ENCODE results near the gene ID4.

Gene ID4

DNA sequence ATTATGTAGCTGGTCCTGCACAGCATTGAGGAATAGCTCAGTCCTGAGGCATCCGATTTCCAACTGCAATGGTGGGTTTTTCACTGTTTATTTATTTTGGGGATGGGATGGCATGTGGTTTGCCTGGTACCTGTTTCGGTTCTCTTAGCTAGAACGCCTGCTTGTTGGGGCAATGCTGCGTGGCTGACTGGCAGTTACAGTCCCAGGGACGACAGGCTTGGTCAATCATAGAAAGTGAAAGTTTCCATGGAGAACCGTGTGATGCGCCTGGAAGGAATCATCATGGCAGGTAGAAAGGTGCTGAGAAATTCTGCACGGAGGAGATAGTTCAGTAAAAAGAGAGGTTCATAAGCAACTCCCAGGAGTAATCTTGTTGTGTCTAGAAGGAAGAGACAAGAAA lies 18.4 kb downstream of the ID4 start:
- Histone ChIP-seq H3K79me2 (ENCODE audit: insufficient read depth, low read length) (no peaks in the 10 kb centered on the region), H4K20me1 (ENCODE audit: insufficient read depth, low read length, poor library complexity, severe bottlenecking) (no peaks in the 10 kb centered on the region), H3K27me3 (ENCODE audit: insufficient read depth, low read length, poor library complexity, severe bottlenecking) (no peaks in the 10 kb centered on the region), H2AFZ (ENCODE audit: low read length) (no peak overlapping the region), H3K4me2 (ENCODE audit: low read depth, low read length, poor library complexity, severe bottlenecking) (no peak overlapping the region), H3K4me1 (ENCODE audit: insufficient read depth, low read length, poor library complexity, severe bottlenecking) (no peaks in the 10 kb centered on the region), H3F3A (ENCODE audit: low read depth) (no peaks in the 10 kb centered on the region), H3K36me3 (ENCODE audit: insufficient read depth, low read length) (no peaks in the 10 kb centered on the region), H3K9me2 (replicated peaks; ENCODE audit: low read depth, low read length) (no peaks in the 10 kb centered on the region), H3K9ac (ENCODE audit: low read depth, low read length, poor library complexity, severe bottlenecking) (no peak overlapping the region), H3K4me3 (ENCODE audit: low read length, poor library complexity, severe bottlenecking) (no peak overlapping the region), H3K9me3 (ENCODE audit: insufficient read depth, low read depth, low read length) (no peaks in the 10 kb centered on the region)
- no peak for TF ChIP-seq EZH2phosphoT487 (IDR thresholded peaks at IDR 0.05; ENCODE audit: borderline replicate concordance)
- TF ChIP-seq, protein P1, sequence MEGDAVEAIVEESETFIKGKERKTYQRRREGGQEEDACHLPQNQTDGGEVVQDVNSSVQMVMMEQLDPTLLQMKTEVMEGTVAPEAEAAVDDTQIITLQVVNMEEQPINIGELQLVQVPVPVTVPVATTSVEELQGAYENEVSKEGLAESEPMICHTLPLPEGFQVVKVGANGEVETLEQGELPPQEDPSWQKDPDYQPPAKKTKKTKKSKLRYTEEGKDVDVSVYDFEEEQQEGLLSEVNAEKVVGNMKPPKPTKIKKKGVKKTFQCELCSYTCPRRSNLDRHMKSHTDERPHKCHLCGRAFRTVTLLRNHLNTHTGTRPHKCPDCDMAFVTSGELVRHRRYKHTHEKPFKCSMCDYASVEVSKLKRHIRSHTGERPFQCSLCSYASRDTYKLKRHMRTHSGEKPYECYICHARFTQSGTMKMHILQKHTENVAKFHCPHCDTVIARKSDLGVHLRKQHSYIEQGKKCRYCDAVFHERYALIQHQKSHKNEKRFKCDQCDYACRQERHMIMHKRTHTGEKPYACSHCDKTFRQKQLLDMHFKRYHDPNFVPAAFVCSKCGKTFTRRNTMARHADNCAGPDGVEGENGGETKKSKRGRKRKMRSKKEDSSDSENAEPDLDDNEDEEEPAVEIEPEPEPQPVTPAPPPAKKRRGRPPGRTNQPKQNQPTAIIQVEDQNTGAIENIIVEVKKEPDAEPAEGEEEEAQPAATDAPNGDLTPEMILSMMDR (conservative IDR thresholded peaks at IDR 0.05; ENCODE audit: low read length) = no peak

DNA sequence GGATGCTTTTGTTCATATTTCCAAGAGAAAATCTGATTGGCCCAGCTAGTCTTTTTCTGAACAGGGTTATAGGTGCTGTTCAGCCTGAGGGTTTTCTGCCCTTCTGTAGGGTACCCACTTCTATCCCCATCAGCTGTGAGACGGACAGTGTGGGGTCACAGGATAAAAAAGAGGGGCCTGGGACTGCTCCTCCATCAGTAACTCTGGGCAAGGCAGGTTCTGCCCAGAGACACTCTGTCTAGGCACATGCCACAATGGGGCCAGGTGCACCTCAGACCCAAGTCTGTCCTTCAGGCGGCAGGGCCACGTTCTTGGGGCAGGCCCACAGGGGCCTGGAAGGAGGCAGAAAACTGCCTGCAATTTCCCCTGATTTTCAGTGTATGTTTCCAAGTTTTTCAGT lies 20.0 kb downstream of the ID4 start:
- Histone ChIP-seq H3K27me3 (ENCODE audit: insufficient read depth, low read length, poor library complexity, severe bottlenecking) (no peaks in the 10 kb centered on the region), H4K20me1 (ENCODE audit: insufficient read depth, low read length, poor library complexity, severe bottlenecking) (no peaks in the 10 kb centered on the region), H3K36me3 (ENCODE audit: insufficient read depth, low read length) (no peaks in the 10 kb centered on the region), H3K9ac (ENCODE audit: low read depth, low read length, poor library complexity, severe bottlenecking) (no peak overlapping the region), H3F3A (ENCODE audit: low read depth) (no peaks in the 10 kb centered on the region), H3K4me2 (ENCODE audit: low read depth, low read length, poor library complexity, severe bottlenecking) (no peak overlapping the region), H2AFZ (ENCODE audit: low read length) (no peak overlapping the region), H3K4me1 (ENCODE audit: insufficient read depth, low read length, poor library complexity, severe bottlenecking) (no peaks in the 10 kb centered on the region), H3K4me3 (ENCODE audit: low read length, poor library complexity, severe bottlenecking) (no peak overlapping the region), H3K9me2 (replicated peaks; ENCODE audit: low read depth, low read length) (no peaks in the 10 kb centered on the region), H3K9me3 (ENCODE audit: insufficient read depth, low read depth, low read length) (no peaks in the 10 kb centered on the region), H3K79me2 (ENCODE audit: insufficient read depth, low read length) (no peaks in the 10 kb centered on the region)
- TF ChIP-seq, protein P1 (conservative IDR thresholded peaks at IDR 0.05; ENCODE audit: low read length) = no peak
- no peak for TF ChIP-seq EZH2phosphoT487 (IDR thresholded peaks at IDR 0.05; ENCODE audit: borderline replicate concordance)

DNA sequence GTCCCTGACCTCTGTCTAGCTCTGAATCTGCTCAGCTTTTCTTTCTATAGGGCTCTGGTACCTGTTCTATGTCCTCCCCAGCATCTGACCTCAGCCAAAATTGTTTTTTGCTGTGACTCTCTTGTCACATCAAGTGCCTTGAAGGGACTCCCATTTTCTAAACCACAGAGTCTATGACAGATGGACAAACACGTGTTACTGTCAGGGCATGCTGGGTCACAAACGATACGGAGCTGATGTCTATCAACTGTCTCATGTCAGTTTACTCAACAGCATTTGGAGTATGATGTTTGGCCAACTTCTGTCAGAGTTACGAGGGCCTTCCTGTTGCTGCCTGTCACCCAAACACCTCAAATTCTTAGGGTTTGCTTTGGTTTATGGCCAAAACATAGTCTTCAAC lies 20.5 kb downstream of the ID4 start:
- Histone ChIP-seq H3K27me3 (ENCODE audit: insufficient read depth, low read length, poor library complexity, severe bottlenecking) (no peaks in the 10 kb centered on the region), H3F3A (ENCODE audit: low read depth) (no peaks in the 10 kb centered on the region), H4K20me1 (ENCODE audit: insufficient read depth, low read length, poor library complexity, severe bottlenecking) (no peaks in the 10 kb centered on the region), H3K9me2 (replicated peaks; ENCODE audit: low read depth, low read length) (no peaks in the 10 kb centered on the region), H3K4me2 (ENCODE audit: low read depth, low read length, poor library complexity, severe bottlenecking) (no peak overlapping the region), H3K9me3 (ENCODE audit: insufficient read depth, low read depth, low read length) (no peaks in the 10 kb centered on the region), H2AFZ (ENCODE audit: low read length) (no peak overlapping the region), H3K9ac (ENCODE audit: low read depth, low read length, poor library complexity, severe bottlenecking) (no peak overlapping the region), H3K36me3 (ENCODE audit: insufficient read depth, low read length) (no peaks in the 10 kb centered on the region), H3K4me3 (ENCODE audit: low read length, poor library complexity, severe bottlenecking) (no peak overlapping the region), H3K79me2 (ENCODE audit: insufficient read depth, low read length) (no peaks in the 10 kb centered on the region), H3K4me1 (ENCODE audit: insufficient read depth, low read length, poor library complexity, severe bottlenecking) (no peaks in the 10 kb centered on the region)
- TF ChIP-seq, protein P1 (conservative IDR thresholded peaks at IDR 0.05; ENCODE audit: low read length) = no peak
- TF ChIP-seq EZH2phosphoT487 (IDR thresholded peaks at IDR 0.05; ENCODE audit: borderline replicate concordance) = no peak

Measured in Loucy (cell line).